Osteoblast (primary cell): ENCODE data around the gene CDKL5. TPM values are rescaled to one million over a fixed set of nuclear protein-coding genes. Genes with fewer than 3 reads are reported as not detected.

Experiments
- DNase-seq: peaks from one replicate; pipeline ENCODE4 v3.0.0; 2011; ENCODE audit warnings: low spot score, mixed read lengths; ENCODE audit not compliant: insufficient read length; ENCODE audit errors: missing footprints
- H2AFZ ChIP-seq: 2 replicates; pipeline ENCODE4 v1.6.0; 2011; ENCODE audit warnings: mild to moderate bottlenecking, low read length
- H3K27ac ChIP-seq: 2 replicates; pipeline ENCODE4 v1.5.1; 2011; ENCODE audit warnings: mild to moderate bottlenecking, low read depth, low read length, moderate library complexity
- H3K27me3 ChIP-seq: 2 replicates; pipeline ENCODE4 v1.6.0; 2012; ENCODE audit warnings: mild to moderate bottlenecking, control low read depth, inconsistent platforms, low read length, moderate library complexity; ENCODE audit not compliant: insufficient read depth
- H3K36me3 ChIP-seq: 2 replicates; pipeline ENCODE4 v1.5.1; 2011; ENCODE audit warnings: mild to moderate bottlenecking, low read length, control low read depth, moderate library complexity; ENCODE audit not compliant: insufficient read depth
- H3K4me1 ChIP-seq: 2 replicates; pipeline ENCODE4 v1.5.1; 2011; ENCODE audit warnings: mild to moderate bottlenecking, low read length, control low read depth, moderate library complexity; ENCODE audit not compliant: insufficient read depth
- H3K4me2 ChIP-seq: 2 replicates; pipeline ENCODE4 v1.6.0; 2011; ENCODE audit warnings: mild to moderate bottlenecking, low read length; ENCODE audit not compliant: insufficient read depth
- H3K4me3 ChIP-seq: fragments of 200-600 bp; sonication (generic); 3 replicates; pipeline ENCODE4 v1.5.1; 2012; ENCODE audit warnings: mild to moderate bottlenecking, low read length, inconsistent platforms; ENCODE audit not compliant: insufficient read depth
- H3K79me2 ChIP-seq: 2 replicates; pipeline ENCODE4 v1.6.0; 2012; ENCODE audit warnings: mild to moderate bottlenecking, low read length, control low read depth, inconsistent platforms; ENCODE audit not compliant: insufficient read depth
- H3K9me3 ChIP-seq: 2 replicates; pipeline ENCODE4 v1.5.1; 2011; ENCODE audit warnings: low read depth, low read length, control low read depth
- H4K20me1 ChIP-seq: 2 replicates; pipeline ENCODE4 v1.6.0; 2012; ENCODE audit warnings: mild to moderate bottlenecking, low read length, control low read depth; ENCODE audit not compliant: insufficient read depth
- total RNA-seq: library from RNA; depleted of rRNA; stranded (reverse); fragments of >200 nt; gene quantifications from 2 replicates; pipeline ENCODE4 v1.2.3, GENCODE V29; 2012
- TF ChIP-seq, protein P1 (sequence below): IDR thresholded peaks from 2 replicates; pipeline ENCODE4 v1.5.1; 2011; ENCODE audit warnings: mild to moderate bottlenecking, low read depth, low read length, moderate library complexity; ENCODE audit errors: extremely low read depth

CDKL5 gene
- total RNA-seq, 1 donor: 4.0 TPM

GRCh38 chrX:18654875-18655836, 229.7 kb downstream of the CDKL5 start:
- H3K9me3 ChIP-seq: no peaks in the 10 kb centered on the region
- TF ChIP-seq, protein P1, sequence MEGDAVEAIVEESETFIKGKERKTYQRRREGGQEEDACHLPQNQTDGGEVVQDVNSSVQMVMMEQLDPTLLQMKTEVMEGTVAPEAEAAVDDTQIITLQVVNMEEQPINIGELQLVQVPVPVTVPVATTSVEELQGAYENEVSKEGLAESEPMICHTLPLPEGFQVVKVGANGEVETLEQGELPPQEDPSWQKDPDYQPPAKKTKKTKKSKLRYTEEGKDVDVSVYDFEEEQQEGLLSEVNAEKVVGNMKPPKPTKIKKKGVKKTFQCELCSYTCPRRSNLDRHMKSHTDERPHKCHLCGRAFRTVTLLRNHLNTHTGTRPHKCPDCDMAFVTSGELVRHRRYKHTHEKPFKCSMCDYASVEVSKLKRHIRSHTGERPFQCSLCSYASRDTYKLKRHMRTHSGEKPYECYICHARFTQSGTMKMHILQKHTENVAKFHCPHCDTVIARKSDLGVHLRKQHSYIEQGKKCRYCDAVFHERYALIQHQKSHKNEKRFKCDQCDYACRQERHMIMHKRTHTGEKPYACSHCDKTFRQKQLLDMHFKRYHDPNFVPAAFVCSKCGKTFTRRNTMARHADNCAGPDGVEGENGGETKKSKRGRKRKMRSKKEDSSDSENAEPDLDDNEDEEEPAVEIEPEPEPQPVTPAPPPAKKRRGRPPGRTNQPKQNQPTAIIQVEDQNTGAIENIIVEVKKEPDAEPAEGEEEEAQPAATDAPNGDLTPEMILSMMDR: no peak
- H3K4me2 ChIP-seq: no peak overlapping the region
- no peak overlapping the region for H2AFZ ChIP-seq
- H3K36me3 ChIP-seq: no peaks in the 10 kb centered on the region
- no peak overlapping the region for H3K27ac ChIP-seq
- H3K4me3 ChIP-seq: no peak overlapping the region
- no peak for DNase-seq
- H3K4me1 ChIP-seq: no peaks in the 10 kb centered on the region
- no peaks in the 10 kb centered on the region for H3K79me2 ChIP-seq
- no peaks in the 10 kb centered on the region for H3K27me3 ChIP-seq
- H4K20me1 ChIP-seq: no peaks in the 10 kb centered on the region

DNA sequence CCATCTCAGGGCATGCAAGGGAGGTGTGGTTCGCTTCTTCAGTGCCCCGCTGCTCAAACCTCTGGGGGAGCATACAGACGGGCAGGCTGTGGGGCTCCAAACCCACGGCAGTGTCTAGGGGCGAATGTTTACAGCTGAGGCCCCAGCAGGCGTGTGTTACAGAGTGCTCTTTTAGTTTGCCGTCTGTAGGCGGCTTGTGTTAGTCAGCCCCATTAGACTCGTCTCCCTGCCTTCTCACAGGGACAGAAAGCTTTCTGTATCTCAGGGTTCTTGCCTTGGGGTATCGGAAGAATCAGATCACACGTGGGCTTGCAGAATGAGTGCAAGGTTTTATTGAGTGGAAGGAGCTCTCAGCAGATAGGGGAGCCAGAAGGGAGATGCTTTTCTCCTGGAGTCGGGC, 235.9 kb downstream of the CDKL5 start:
- Histone ChIP-seq H3K79me2 (no peaks in the 10 kb centered on the region), H3K27ac (no peak overlapping the region), H3K27me3 (no peaks in the 10 kb centered on the region), H3K4me2 (no peak overlapping the region), H2AFZ (no peak overlapping the region), H3K4me1 (no peaks in the 10 kb centered on the region), H3K4me3 (no peak overlapping the region), H3K36me3 (no peaks in the 10 kb centered on the region), H4K20me1 (no peaks in the 10 kb centered on the region), H3K9me3 (no peaks in the 10 kb centered on the region)
- TF ChIP-seq, protein P1: no peak
- no peak for DNase-seq

- no peaks in the 10 kb centered on the region for H3K4me1 ChIP-seq
- no peak overlapping the region for H3K4me2 ChIP-seq
- TF ChIP-seq, protein P1: no peak
- no peak overlapping the region for H2AFZ ChIP-seq
- no peaks in the 10 kb centered on the region for H3K36me3 ChIP-seq
- no peak overlapping the region for H3K4me3 ChIP-seq
- H3K79me2 ChIP-seq: no peaks in the 10 kb centered on the region
- H3K27me3 ChIP-seq: no peaks in the 10 kb centered on the region
- no peaks in the 10 kb centered on the region for H4K20me1 ChIP-seq
- DNase-seq: no peak
- H3K9me3 ChIP-seq: no peaks in the 10 kb centered on the region
- no peak overlapping the region for H3K27ac ChIP-seq
Observed at GRCh38 chrX:18664947-18665346, 239.5 kb downstream of the CDKL5 start.

DNA sequence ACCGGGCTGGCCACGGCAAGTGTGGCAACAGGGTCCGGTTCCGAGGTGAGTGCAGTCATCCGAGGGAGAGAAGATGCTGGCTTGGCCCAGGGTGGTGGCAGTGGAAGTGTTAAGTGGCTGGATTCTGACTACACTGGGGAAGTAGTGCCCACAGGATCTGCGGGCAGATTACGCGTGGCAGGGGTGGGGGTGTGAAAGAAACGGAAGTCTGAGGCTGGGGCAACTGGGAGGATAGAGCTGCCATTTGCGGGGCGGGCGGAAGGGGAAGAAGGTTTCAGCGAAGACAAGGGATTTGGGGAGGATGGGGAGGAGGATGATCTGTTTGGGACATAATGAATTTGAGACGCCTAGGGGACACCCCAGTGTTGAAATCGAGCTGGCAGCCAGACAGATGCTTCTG, 241.2 kb downstream of the CDKL5 start:
- no peaks in the 10 kb centered on the region for H3K79me2 ChIP-seq
- H3K9me3 ChIP-seq: no peaks in the 10 kb centered on the region
- TF ChIP-seq, protein P1: no peak
- H3K4me3 ChIP-seq: no peak overlapping the region
- no peaks in the 10 kb centered on the region for H3K36me3 ChIP-seq
- no peaks in the 10 kb centered on the region for H4K20me1 ChIP-seq
- no peaks in the 10 kb centered on the region for H3K27me3 ChIP-seq
- H2AFZ ChIP-seq: no peak overlapping the region
- no peaks in the 10 kb centered on the region for H3K4me1 ChIP-seq
- DNase-seq: no peak
- no peak overlapping the region for H3K27ac ChIP-seq
- H3K4me2 ChIP-seq: no peak overlapping the region
